ENCODE results near the gene MRPL16. TPM values are rescaled to one million over a fixed set of nuclear protein-coding genes. Genes with fewer than 3 reads are reported as not detected.

Gene MRPL16
- polyA plus RNA-seq, 3 donors = 34.1 to 75.0 (median 71.9) TPM

- Mint-ChIP-seq H3K4me1 (peaks cover 10% of the 10 kb centered on the region), H3K27me3 (ENCODE audit: low read depth in 3 of 3) (peaks cover 0 to 1% (median 1%) of the 10 kb centered on the region in 3 donors), H3K4me3 (no peak overlapping the region), H3K27ac (no peak overlapping the region), H3K9me3 (peaks cover 0 to 3% (median 0%) of the 10 kb centered on the region in 7 donors), H3K36me3 (no peaks in the 10 kb centered on the region)
- H3K79me2 ChIP-seq (ENCODE audit: insufficient read depth, low read length) = no peaks in the 10 kb centered on the region
- H3K27ac ChIP-seq (ENCODE audit: low read depth in 1 of 2, low read length in 2 of 2) = no peak overlapping the region
- no peak for DNase-seq
- H3K27me3 ChIP-seq (ENCODE audit: control insufficient read depth in 2 of 2, insufficient read depth in 2 of 2, low read length in 2 of 2) = no peaks in the 10 kb centered on the region
- no peak overlapping the region for H2AFZ ChIP-seq (ENCODE audit: insufficient read depth, low read depth, low read length, poor library complexity, severe bottlenecking)
- no peak for TF ChIP-seq CTCF (IDR thresholded peaks at IDR 0.05)
- no peak overlapping the region for H3K4me2 ChIP-seq (replicated peaks; ENCODE audit: extremely low read depth, low read length, poor library complexity, severe bottlenecking)
- no peak overlapping the region for H3K9ac ChIP-seq (ENCODE audit: insufficient read depth, low read length, poor library complexity, severe bottlenecking)
- intact Hi-C loops (cut with micrococcal nuclease) = no loop called here
- H3K4me1 ChIP-seq (ENCODE audit: control insufficient read depth in 1 of 2, insufficient read depth in 2 of 2, low read length in 2 of 2) = no peaks in the 10 kb centered on the region
- no peak overlapping the region for H3K4me3 ChIP-seq (replicated peaks in 1 of 3; ENCODE audit: low read depth in 2 of 3, low read length in 3 of 3)
- H3K9me3 ChIP-seq (replicated peaks in 1 of 2; ENCODE audit: control insufficient read depth in 1 of 2, insufficient read depth in 1 of 2, low read length in 2 of 2) = no peaks in the 10 kb centered on the region
- no peaks in the 10 kb centered on the region for H3K36me3 ChIP-seq (replicated peaks in 1 of 2; ENCODE audit: control insufficient read depth in 1 of 2, insufficient read depth in 2 of 2, low read length in 2 of 2)
- 86% methylated on average over 2 of the region's 3 CpGs for WGBS (ENCODE audit: insufficient coverage)
- H4K20me1 ChIP-seq (ENCODE audit: insufficient read depth, low read length) = no peaks in the 10 kb centered on the region
Observed at GRCh38 chr11:59847626-59848025, 37.0 kb upstream of the MRPL16 start.

- H3K4me1 ChIP-seq (ENCODE audit: control insufficient read depth in 1 of 2, insufficient read depth in 2 of 2, low read length in 2 of 2) = no peaks in the 10 kb centered on the region
- H2AFZ ChIP-seq (ENCODE audit: insufficient read depth, low read depth, low read length, poor library complexity, severe bottlenecking) = no peak overlapping the region
- WGBS (ENCODE audit: insufficient coverage) = no CpG with 5 or more reads among the region's 5 CpGs
- H3K4me3 ChIP-seq (replicated peaks in 1 of 3; ENCODE audit: low read depth in 2 of 3, low read length in 3 of 3) = no peak overlapping the region
- no peaks in the 10 kb centered on the region for H4K20me1 ChIP-seq (ENCODE audit: insufficient read depth, low read length)
- no peak overlapping the region for H3K4me2 ChIP-seq (replicated peaks; ENCODE audit: extremely low read depth, low read length, poor library complexity, severe bottlenecking)
- Mint-ChIP-seq H3K4me3 (no peak overlapping the region), H3K27ac (peak overlapping the region in 1 of 7 donors; percentile 10), H3K4me1 (peaks cover 10% of the 10 kb centered on the region), H3K9me3 (no peaks in the 10 kb centered on the region), H3K36me3 (no peaks in the 10 kb centered on the region), H3K27me3 (ENCODE audit: low read depth in 3 of 3) (peaks cover 0 to 1% (median 1%) of the 10 kb centered on the region in 3 donors)
- H3K27ac ChIP-seq (ENCODE audit: low read depth in 1 of 2, low read length in 2 of 2) = no peak overlapping the region
- no peaks in the 10 kb centered on the region for H3K27me3 ChIP-seq (ENCODE audit: control insufficient read depth in 2 of 2, insufficient read depth in 2 of 2, low read length in 2 of 2)
- intact Hi-C loops (cut with micrococcal nuclease) = no loop called here
- H3K79me2 ChIP-seq (ENCODE audit: insufficient read depth, low read length) = no peaks in the 10 kb centered on the region
- H3K36me3 ChIP-seq (replicated peaks in 1 of 2; ENCODE audit: control insufficient read depth in 1 of 2, insufficient read depth in 2 of 2, low read length in 2 of 2) = no peaks in the 10 kb centered on the region
- no peak for DNase-seq
- TF ChIP-seq CTCF (IDR thresholded peaks at IDR 0.05) = no peak
- no peak overlapping the region for H3K9ac ChIP-seq (ENCODE audit: insufficient read depth, low read length, poor library complexity, severe bottlenecking)
- H3K9me3 ChIP-seq (replicated peaks in 1 of 2; ENCODE audit: control insufficient read depth in 1 of 2, insufficient read depth in 1 of 2, low read length in 2 of 2) = no peaks in the 10 kb centered on the region
Observed at GRCh38 chr11:59846556-59846955, 36.0 kb upstream of the MRPL16 start.

Measured in CD14-positive monocyte (primary cell).